ENCODE measurements around the gene AURKB. TPM values are rescaled to one million over a fixed set of nuclear protein-coding genes. Genes with fewer than 3 reads are reported as not detected.

The AURKB gene
- total RNA-seq, 1 donor from 2014 or later: 1.2 TPM

DNA sequence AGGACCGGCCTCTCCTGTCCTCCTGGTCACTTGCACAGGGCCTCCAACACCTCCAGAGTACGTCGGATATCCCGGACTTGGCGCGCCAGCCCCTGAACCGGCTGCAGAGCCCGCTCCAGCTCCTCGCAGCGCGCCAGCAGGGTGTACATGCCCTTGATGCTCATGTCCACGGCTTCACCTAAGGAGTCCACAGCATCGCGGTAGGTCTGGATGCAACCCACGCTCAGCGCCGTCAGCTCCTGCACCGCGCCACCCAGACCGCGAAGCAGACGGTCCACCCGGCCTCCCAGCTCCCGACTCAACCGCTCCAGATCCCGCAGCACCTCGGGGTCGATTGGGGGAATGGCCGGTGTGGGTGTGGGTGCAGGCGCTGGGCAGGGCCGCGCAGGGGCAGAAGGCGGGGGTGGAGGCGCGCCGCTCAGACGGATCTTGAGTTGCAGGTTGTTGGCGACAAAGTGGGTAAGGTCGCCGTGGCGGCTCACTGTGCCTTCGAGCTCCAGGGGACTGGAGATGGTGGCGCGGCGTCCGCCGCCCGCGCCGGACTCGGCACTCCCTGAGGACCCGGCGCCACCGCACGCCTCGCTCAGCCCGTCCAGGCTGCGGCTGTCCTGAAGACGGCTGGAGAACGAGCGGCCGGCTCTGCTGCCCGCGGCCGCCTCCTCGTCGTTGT is 21.2 kb downstream of the AURKB start:
- peak; percentile 34 for DNase-seq
- peaks cover 57% of the 10 kb centered on the region for H3K4me1 ChIP-seq
- H3K9me3 ChIP-seq (replicated peaks): no peaks in the 10 kb centered on the region
- peak overlapping the region; percentile 95 for H3K27ac ChIP-seq (replicated peaks)
- H3K36me3 ChIP-seq: no peaks in the 10 kb centered on the region
- H3K27me3 ChIP-seq (ENCODE audit: low read depth): no peaks in the 10 kb centered on the region
- no peak for TF ChIP-seq CTCF (IDR thresholded peaks at IDR 0.05; ENCODE audit: borderline replicate concordance)
- intact Hi-C loops (cut with micrococcal nuclease): loop anchor here (5.0 to 10.0 kb wide), 2 partner anchors 33 to 64 kb away; partner anchors contain the start of gene HES7
- H3K4me3 ChIP-seq: peak overlapping the region; percentile 83

GRCh38 chr17:8188263-8188839 is 22.0 kb downstream of the AURKB start:
- Histone ChIP-seq H3K4me1 (peaks cover 57% of the 10 kb centered on the region), H3K27ac (replicated peaks) (peak overlapping the region; percentile 95), H3K36me3 (no peaks in the 10 kb centered on the region), H3K9me3 (replicated peaks) (no peaks in the 10 kb centered on the region), H3K4me3 (peak overlapping the region; percentile 83), H3K27me3 (ENCODE audit: low read depth) (no peaks in the 10 kb centered on the region)
- DNase-seq: no peak
- no peak for TF ChIP-seq CTCF (IDR thresholded peaks at IDR 0.05; ENCODE audit: borderline replicate concordance)
- intact Hi-C loops (cut with micrococcal nuclease): loop anchor here (5.0 to 10.0 kb wide), 2 partner anchors 34 to 64 kb away; partner anchors contain the start of gene HES7

- Histone ChIP-seq H3K4me1 (peaks cover 55% of the 10 kb centered on the region), H3K27ac (replicated peaks) (peak overlapping the region; percentile 95), H3K36me3 (no peaks in the 10 kb centered on the region), H3K27me3 (ENCODE audit: low read depth) (no peaks in the 10 kb centered on the region), H3K9me3 (replicated peaks) (no peaks in the 10 kb centered on the region), H3K4me3 (peak overlapping the region; percentile 83)
- peak; percentile 90 for DNase-seq
- intact Hi-C loops (cut with micrococcal nuclease): loop anchor here (5.0 to 10.0 kb wide), 2 partner anchors 35 to 63 kb away; partner anchors contain the start of gene HES7
- TF ChIP-seq CTCF (IDR thresholded peaks at IDR 0.05; ENCODE audit: borderline replicate concordance): peak; percentile 7
These were observed 22.7 kb downstream of the AURKB start for GRCh38 chr17:8187517-8188262.

DNA sequence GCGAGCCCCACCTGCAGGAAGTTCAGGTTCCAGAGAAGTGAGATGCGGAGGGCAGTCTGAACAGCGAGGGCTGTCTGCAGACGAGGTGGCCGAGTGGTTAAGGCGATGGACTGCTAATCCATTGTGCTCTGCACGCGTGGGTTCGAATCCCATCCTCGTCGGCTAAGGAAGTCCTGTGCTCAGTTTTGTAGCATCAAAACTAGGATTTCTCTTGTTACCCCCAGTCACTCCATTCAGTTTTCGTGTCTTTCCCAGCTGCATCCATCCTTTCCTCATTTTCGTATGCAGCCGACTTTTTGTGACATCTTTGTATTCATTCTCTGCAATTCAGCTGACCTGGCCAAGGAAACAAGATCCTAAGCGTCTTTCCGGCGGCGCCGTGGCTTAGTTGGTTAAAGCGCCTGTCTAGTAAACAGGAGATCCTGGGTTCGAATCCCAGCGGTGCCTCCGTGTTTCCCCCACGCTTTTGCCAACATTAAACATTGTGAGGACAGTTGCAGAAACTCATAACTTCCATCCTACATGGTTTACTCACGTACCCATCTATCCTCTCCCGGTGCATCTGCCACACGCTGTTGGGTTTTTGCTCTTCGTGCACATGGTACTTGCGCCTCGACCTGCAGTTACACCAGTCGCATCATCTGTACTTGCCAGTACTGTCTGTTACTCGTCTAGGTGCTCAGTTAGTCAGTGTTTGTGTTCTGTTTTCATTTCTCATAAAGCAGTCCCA is 23.4 kb downstream of the AURKB start:
- H3K4me3 ChIP-seq: peak overlapping the region; percentile 83
- no peaks in the 10 kb centered on the region for H3K27me3 ChIP-seq (ENCODE audit: low read depth)
- no peaks in the 10 kb centered on the region for H3K9me3 ChIP-seq (replicated peaks)
- peaks cover 51% of the 10 kb centered on the region for H3K4me1 ChIP-seq
- peak; percentile 91 for DNase-seq
- H3K27ac ChIP-seq (replicated peaks): peak overlapping the region; percentile 95
- TF ChIP-seq CTCF (IDR thresholded peaks at IDR 0.05; ENCODE audit: borderline replicate concordance): peak; percentile 51
- H3K36me3 ChIP-seq: no peaks in the 10 kb centered on the region
- intact Hi-C loops (cut with micrococcal nuclease): loop anchor here (5.0 to 10.0 kb wide), 2 partner anchors 35 to 62 kb away; partner anchors contain the start of gene HES7

GRCh38 chr17:8186446-8186786 is 24.0 kb downstream of the AURKB start:
- TF ChIP-seq CTCF (IDR thresholded peaks at IDR 0.05; ENCODE audit: borderline replicate concordance): no peak

More at GRCh38 chr17:8186446-8186786, 24.0 kb downstream of the AURKB start:
- Histone ChIP-seq H3K4me3 (peak overlapping the region; percentile 83), H3K27me3 (ENCODE audit: low read depth) (no peaks in the 10 kb centered on the region), H3K36me3 (no peaks in the 10 kb centered on the region), H3K4me1 (peaks cover 49% of the 10 kb centered on the region), H3K9me3 (replicated peaks) (no peaks in the 10 kb centered on the region), H3K27ac (replicated peaks) (peak overlapping the region; percentile 95)
- intact Hi-C loops (cut with micrococcal nuclease): loop anchor here (5.0 to 10.0 kb wide), 2 partner anchors 36 to 62 kb away; partner anchors contain the start of gene HES7
- DNase-seq: no peak

Measured in left ventricle myocardium inferior (tissue), 1 donor.